GM23248 (cell line): ENCODE results near the gene DNAJA4. TPM values are rescaled to one million over a fixed set of nuclear protein-coding genes. Genes with fewer than 3 reads are reported as not detected.

Experiments used
- DNase-seq: peaks from one replicate; pipeline ENCODE4 v3.0.0-alpha.2; 2015
- H2AFZ ChIP-seq: fragments of 200-600 bp; sonication (generic); 2 replicates; pipeline ENCODE4 v1.6.1; 2016; ENCODE audit warnings: antibody characterized with exemption
- H3F3A ChIP-seq: fragments of 200-600 bp; sonication (generic); 2 replicates; pipeline ENCODE4 v1.6.1; 2016; ENCODE audit warnings: mild to moderate bottlenecking, antibody characterized with exemption, mixed run types; ENCODE audit not compliant: insufficient read depth
- H3K27ac ChIP-seq: fragments of 200-600 bp; sonication (generic); 2 replicates; pipeline ENCODE4 v1.5.1; 2016; ENCODE audit warnings: mild to moderate bottlenecking
- H3K27me3 ChIP-seq: fragments of 200-600 bp; sonication (generic); replicated peaks from 2 replicates; pipeline ENCODE4 v1.6.1; 2016; ENCODE audit warnings: mild to moderate bottlenecking; ENCODE audit not compliant: insufficient read depth
- H3K36me3 ChIP-seq: fragments of 200-600 bp; sonication (generic); 2 replicates; pipeline ENCODE4 v1.6.1; 2016; ENCODE audit warnings: low read depth, mild to moderate bottlenecking
- H3K4me1 ChIP-seq: fragments of 200-600 bp; sonication (generic); 2 replicates; pipeline ENCODE4 v1.6.1; 2016; ENCODE audit warnings: mild to moderate bottlenecking; ENCODE audit not compliant: insufficient read depth
- H3K4me2 ChIP-seq: fragments of 200-600 bp; sonication (generic); one replicate; pipeline ENCODE4 v1.6.1; 2016; ENCODE audit warnings: mild to moderate bottlenecking; ENCODE audit not compliant: unreplicated experiment
- H3K4me3 ChIP-seq: fragments of 200-600 bp; sonication (generic); 2 replicates; pipeline ENCODE4 v1.5.1; 2016; ENCODE audit warnings: mild to moderate bottlenecking
- H3K79me2 ChIP-seq: fragments of 200-600 bp; sonication (generic); 2 replicates; pipeline ENCODE4 v1.6.1; 2016; ENCODE audit warnings: mild to moderate bottlenecking; ENCODE audit not compliant: insufficient read depth
- H3K9ac ChIP-seq: fragments of 200-600 bp; sonication (generic); 2 replicates; pipeline ENCODE4 v1.6.1; 2016; ENCODE audit warnings: mild to moderate bottlenecking
- H3K9me2 ChIP-seq: fragments of 200-600 bp; sonication (generic); 2 replicates; pipeline ENCODE4 v1.6.1; 2016; ENCODE audit warnings: mixed run types, mild to moderate bottlenecking, moderate library complexity; ENCODE audit not compliant: insufficient read depth
- H3K9me3 ChIP-seq: fragments of 200-600 bp; sonication (generic); one replicate; pipeline ENCODE4 v1.6.1; 2017; ENCODE audit warnings: low read depth
- H4K20me1 ChIP-seq: fragments of 200-600 bp; sonication (generic); 2 replicates; pipeline ENCODE4 v1.6.0; 2016; ENCODE audit not compliant: insufficient read depth
- EZH2 ChIP-seq: fragments of 200-600 bp; sonication (generic); IDR thresholded peaks from 2 replicates; pipeline ENCODE4 v1.6.1; 2018; ENCODE audit warnings: antibody characterized with exemption, mild to moderate bottlenecking; ENCODE audit not compliant: insufficient read depth, poor library complexity, severe bottlenecking
- EZH2phosphoT487 ChIP-seq: fragments of 200-600 bp; sonication (generic); IDR thresholded peaks from 2 replicates; pipeline ENCODE4 v1.6.1; 2018; ENCODE audit warnings: antibody characterized with exemption, moderate library complexity, mild to moderate bottlenecking, low read depth; ENCODE audit not compliant: insufficient read depth
- WGBS, 2 experiments: methylation state at CpG; one replicate each; pipeline ENCODE4 v1.1.6; 2015 to 2017; ENCODE audit warnings: low lambda C conversion rate in 2 of 2, low coverage in 1 of 2; ENCODE audit errors: missing lambda C conversion rate in 2 of 2; 5-methylcytosine and 5-hydroxymethylcytosine counted together
- in situ Hi-C: fragments of 300-500 bp; cut with MboI; formaldehyde crosslinking; loops from 2 replicates; pipeline ENCODE4 v1.15.0; 2020
- polyA plus RNA-seq: library from polyadenylated mRNA; unstranded; fragments of >200 nt; fragmentation: Nextera tagmentation; extraction: Ambion mirVana; gene quantifications from 2 replicates; pipeline ENCODE4 v1.2.1, GENCODE V29; 2016
- total RNA-seq: library from RNA; depleted of rRNA; stranded (reverse); fragments of >200 nt; shearing (Covaris generic); gene quantifications from 2 replicates; pipeline ENCODE4 v1.2.3, GENCODE V29; 2014

DNAJA4 gene
- total and polyA plus RNA-seq, 2 experiments from 2014 or later, result 0.43 to 1.4 TPM

DNA sequence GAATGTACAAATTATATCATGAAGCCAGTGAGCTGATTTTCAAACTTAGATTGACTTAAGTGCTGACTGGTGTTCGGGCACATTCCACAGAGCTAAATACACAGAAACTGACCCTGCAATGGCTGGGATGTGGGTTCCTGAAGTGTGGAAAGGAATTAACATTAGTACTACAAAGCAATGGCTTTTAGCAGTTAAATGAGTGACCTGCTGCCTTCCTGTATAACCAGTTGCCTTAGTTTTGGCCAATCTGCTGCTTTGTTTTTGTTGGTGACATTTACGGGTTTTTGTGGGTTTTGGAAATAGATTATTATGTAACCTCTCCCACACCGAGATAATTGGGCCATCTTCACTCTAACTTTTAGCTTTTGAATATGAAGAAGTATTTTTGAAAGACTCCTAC is 37.5 kb downstream of the DNAJA4 start:
- Histone ChIP-seq H3K4me1 (peaks cover 59% of the 10 kb centered on the region), H3K9me3 (no peaks in the 10 kb centered on the region), H3K9me2 (no peaks in the 10 kb centered on the region), H3K27ac (peak overlapping the region; percentile 73), H3K4me3 (no peak overlapping the region), H3K27me3 (no peaks in the 10 kb centered on the region), H3K9ac (peak overlapping the region; percentile 3; the same call in 1 of the 2 replicates), H3K4me2 (peak overlapping the region; percentile 66), H3K36me3 (no peaks in the 10 kb centered on the region), H3K79me2 (peaks cover 24% of the 10 kb centered on the region), H2AFZ (no peak overlapping the region), H3F3A (peaks cover 34% of the 10 kb centered on the region), H4K20me1 (no peaks in the 10 kb centered on the region)
- DNase-seq, result peak; percentile 38
- TF ChIP-seq EZH2 (no peak), EZH2phosphoT487 (no peak)
- in situ Hi-C loops, result no loop called here
- WGBS, 2 experiments, result 4 to 6% methylated on average over 3 of the region's 3 CpGs

DNA sequence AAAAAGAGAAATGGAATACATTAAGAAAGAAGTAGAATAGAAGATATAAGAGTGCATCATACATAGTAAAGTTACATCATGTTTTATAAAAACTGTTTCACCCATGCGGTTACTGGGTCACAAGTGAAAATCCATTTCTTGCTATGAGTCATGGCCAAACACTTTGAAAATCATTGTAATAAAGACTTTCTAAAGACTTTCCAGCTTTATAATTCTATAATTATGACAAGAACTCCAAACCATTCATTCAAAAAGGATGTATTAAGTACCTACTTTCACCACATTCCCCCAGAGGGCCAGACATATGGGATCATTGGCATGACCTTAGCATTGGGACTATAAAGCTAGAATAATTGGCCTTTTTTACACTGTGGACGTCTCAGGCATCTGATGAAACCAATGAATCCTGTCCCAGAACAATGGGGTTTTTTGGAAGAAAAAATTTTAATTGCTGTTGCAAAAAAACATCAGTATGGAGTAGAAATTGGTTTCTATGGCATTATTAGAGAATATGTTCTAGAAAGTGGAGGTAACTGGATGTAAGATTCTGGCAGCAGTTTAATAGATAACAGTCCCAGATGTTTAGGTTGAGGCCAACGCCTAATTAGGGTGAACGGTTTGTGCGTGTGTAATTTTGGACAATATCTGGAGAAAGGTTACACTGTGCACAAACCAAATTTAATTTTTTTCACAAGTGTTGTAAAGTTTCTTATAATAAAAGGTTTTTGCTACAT is 38.4 kb downstream of the DNAJA4 start:
- Histone ChIP-seq H4K20me1 (no peaks in the 10 kb centered on the region), H2AFZ (no peak overlapping the region), H3K27me3 (no peaks in the 10 kb centered on the region), H3K9me2 (no peaks in the 10 kb centered on the region), H3K79me2 (peaks cover 15% of the 10 kb centered on the region), H3K27ac (peak overlapping the region; percentile 73), H3K9me3 (no peaks in the 10 kb centered on the region), H3F3A (peaks cover 34% of the 10 kb centered on the region), H3K4me2 (peak overlapping the region; percentile 66), H3K36me3 (no peaks in the 10 kb centered on the region), H3K4me1 (peaks cover 58% of the 10 kb centered on the region), H3K9ac (peak overlapping the region; percentile 29), H3K4me3 (no peak overlapping the region)
- no peak for TF ChIP-seq EZH2
- peak; percentile 99 for TF ChIP-seq EZH2phosphoT487
- 1 to 7% methylated on average over 5 of the region's 5 CpGs for WGBS, 2 experiments
- in situ Hi-C loops, result no loop called here
- DNase-seq, result peak; percentile 90

DNA sequence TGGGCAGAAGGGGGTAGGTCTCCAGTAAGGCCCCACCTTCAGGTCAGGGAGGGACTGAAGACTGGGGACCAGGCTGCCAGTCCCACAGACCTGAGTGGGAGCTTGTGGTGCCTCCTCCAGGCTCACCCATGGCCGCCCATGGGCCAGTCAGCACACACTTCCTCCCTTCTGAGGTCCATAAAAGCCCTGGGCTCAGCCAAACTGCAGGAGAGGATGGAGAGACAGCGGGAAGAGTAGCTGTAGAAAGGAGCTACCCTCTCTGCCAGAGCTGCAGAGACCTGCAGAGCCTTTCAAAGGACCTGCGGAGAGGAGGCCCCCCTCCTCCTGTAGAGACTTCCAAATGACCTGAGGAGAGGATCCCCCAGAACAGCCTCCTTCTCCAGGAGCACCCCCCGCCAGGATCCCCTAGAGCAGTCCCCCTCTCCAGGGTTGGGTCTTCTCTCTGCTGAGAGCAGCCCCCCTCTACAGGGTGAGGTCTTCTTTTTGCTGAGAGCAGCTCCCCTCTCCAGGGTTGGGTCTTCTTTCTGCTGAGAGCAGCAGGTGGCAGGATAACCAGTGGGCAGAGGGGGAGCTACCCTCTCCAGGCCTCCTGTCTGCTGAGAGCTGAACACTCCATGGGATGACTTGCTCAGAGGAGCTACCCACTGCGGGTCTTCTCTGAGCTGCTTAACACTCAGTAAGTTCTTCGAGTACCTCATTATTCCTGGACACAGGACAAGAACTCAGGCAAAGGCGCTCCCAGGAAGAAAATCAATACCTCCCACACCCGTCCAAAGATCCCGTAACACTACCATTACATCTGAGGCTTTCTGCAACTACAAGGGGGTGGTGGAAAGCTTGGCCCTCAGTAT is 40.1 kb downstream of the DNAJA4 start:
- Histone ChIP-seq H3K27ac (no peak overlapping the region), H3F3A (peaks cover 34% of the 10 kb centered on the region), H3K36me3 (no peaks in the 10 kb centered on the region), H3K79me2 (no peaks in the 10 kb centered on the region), H3K4me3 (no peak overlapping the region), H3K4me1 (peaks cover 49% of the 10 kb centered on the region), H3K27me3 (peaks cover 7% of the 10 kb centered on the region; the same call in 1 of the 2 replicates), H4K20me1 (no peaks in the 10 kb centered on the region), H2AFZ (no peak overlapping the region), H3K9me3 (no peaks in the 10 kb centered on the region), H3K9me2 (no peaks in the 10 kb centered on the region), H3K9ac (no peak overlapping the region), H3K4me2 (no peak overlapping the region)
- WGBS, 2 experiments, result 82 to 86% methylated on average over 9 of the region's 9 CpGs
- in situ Hi-C loops, result no loop called here
- DNase-seq, result no peak
- TF ChIP-seq EZH2 (no peak), EZH2phosphoT487 (no peak)

DNA sequence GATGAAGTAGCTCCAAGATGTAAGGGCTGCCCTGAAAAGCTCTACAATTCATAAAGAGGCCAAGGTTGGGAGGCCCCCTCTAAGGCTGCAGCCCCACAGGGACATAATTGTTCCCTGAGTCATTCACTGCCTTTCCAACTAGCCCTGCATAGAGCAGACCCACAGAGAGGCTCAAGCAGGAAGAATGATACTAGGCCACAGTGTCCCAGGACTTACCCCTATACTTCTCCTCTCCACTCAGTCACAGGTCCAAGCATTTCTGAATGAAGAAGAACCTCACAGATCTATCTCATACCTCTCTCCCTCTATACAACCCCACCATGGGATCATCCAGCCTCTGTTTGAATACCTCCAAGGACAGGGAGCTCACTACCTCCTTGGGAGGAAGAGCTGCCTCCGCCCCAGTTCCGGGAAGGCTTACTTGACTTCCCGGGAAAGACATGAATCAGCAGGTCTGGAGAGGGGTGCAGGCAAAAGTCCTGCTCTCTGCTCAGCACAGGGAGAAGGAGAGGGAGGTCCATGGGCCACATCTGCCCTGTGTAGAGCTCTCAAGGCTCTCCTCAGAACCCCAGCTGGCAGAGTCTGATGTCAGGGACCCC is 41.9 kb downstream of the DNAJA4 start:
- H4K20me1 ChIP-seq, result no peaks in the 10 kb centered on the region
- no peak overlapping the region; the same call in 1 of the 2 replicates for H3K9ac ChIP-seq
- H3K27me3 ChIP-seq, result peaks cover 7% of the 10 kb centered on the region; the same call in 1 of the 2 replicates
- DNase-seq, result peak; percentile 77
- H3K79me2 ChIP-seq, result no peaks in the 10 kb centered on the region
- no peaks in the 10 kb centered on the region for H3K9me2 ChIP-seq
- in situ Hi-C loops, result no loop called here
- TF ChIP-seq EZH2phosphoT487 (no peak), EZH2 (no peak)
- H3K4me1 ChIP-seq, result peaks cover 47% of the 10 kb centered on the region
- no peaks in the 10 kb centered on the region for H3K9me3 ChIP-seq
- 37 to 40% methylated on average over 3 of the region's 3 CpGs for WGBS, 2 experiments
- peaks cover 31% of the 10 kb centered on the region for H3F3A ChIP-seq
- H3K27ac ChIP-seq, result peak overlapping the region; percentile 13; the same call in 1 of the 2 replicates
- no peaks in the 10 kb centered on the region for H3K36me3 ChIP-seq
- H2AFZ ChIP-seq, result no peak overlapping the region
- 0 out of 2 replicates have a peak overlapping the region, but pooled peaks have one; percentile 4 for H3K4me3 ChIP-seq
- peak overlapping the region; percentile 57 for H3K4me2 ChIP-seq
